Body of pancreas (tissue), 4 donors: ENCODE results near the gene LRCH2.

ENCODE experiments used
- CTCF ChIP-seq, 7 experiments: fragments of 450-650 bp in 4 of 7; fragments of 200-600 bp in 3 of 7; sonication (generic) in 3 of 7; IDR thresholded peaks; one replicate each; pipeline ENCODE4 v1.5.1; 2016 to 2019; ENCODE audit warnings: antibody characterized with exemption in 7 of 7
- POLR2A ChIP-seq, 3 donors: fragments of 450-650 bp; IDR thresholded peaks; one replicate each; pipeline ENCODE4 v1.6.1; 2016; ENCODE audit warnings: antibody characterized with exemption in 3 of 3, mild to moderate bottlenecking in 2 of 3

GRCh38 chrX:115236560-115236959 lies 2.7 kb upstream of the LRCH2 start:
- TF ChIP-seq CTCF (IDR thresholded peaks at IDR 0.05), result no peak
- no peak for TF ChIP-seq POLR2A (IDR thresholded peaks at IDR 0.05)
